HG03571 (cell line): Measurements from ENCODE around the gene C3orf18.
A peak's percentile ranks its signal among the peaks of the same experiment; 100 is the strongest.

Experiments
- ATAC-seq: cut with Tn5 transposase; IDR thresholded peaks from one replicate; pipeline ENCODE4 v1.9.1; 2021; ENCODE audit not compliant: unreplicated experiment

C3orf18 gene

GRCh38 chr3:50567386-50568167, at the start of gene C3orf18:
Gene C3orf18 (minus strand): TSS chr3:50567747. CDS start chr3:50565699, 2,048 bp downstream.
- peak; percentile 80 for ATAC-seq

- ATAC-seq, result peak; percentile 70
Observed at GRCh38 chr3:50616770-50617095, 49.2 kb upstream of the C3orf18 start.

- ATAC-seq, result peak; percentile 35
Observed at GRCh38 chr3:50616003-50616769, 48.6 kb upstream of the C3orf18 start.

GRCh38 chr3:50615190-50615589, 47.6 kb upstream of the C3orf18 start:
- ATAC-seq, result no peak

- ATAC-seq, result no peak
Observed at GRCh38 chr3:50612970-50613846, 45.7 kb upstream of the C3orf18 start.

GRCh38 chr3:50612234-50612882, 44.8 kb upstream of the C3orf18 start:
- no peak for ATAC-seq

GRCh38 chr3:50611464-50612233, 44.1 kb upstream of the C3orf18 start, which contains the start of gene CISH:
Gene CISH (minus strand): TSS chr3:50611774. CDS start chr3:50611650, 124 bp downstream.
- ATAC-seq, result peak; percentile 73

GRCh38 chr3:50610992-50611463, 43.5 kb upstream of the C3orf18 start:
- no peak for ATAC-seq

GRCh38 chr3:50610181-50610971, 42.8 kb upstream of the C3orf18 start:
- ATAC-seq, result no peak

- no peak for ATAC-seq
Observed at GRCh38 chr3:50609763-50610085, 42.2 kb upstream of the C3orf18 start.

- ATAC-seq, result no peak
Observed at GRCh38 chr3:50609071-50609762, 41.7 kb upstream of the C3orf18 start.

- ATAC-seq, result no peak
Observed at GRCh38 chr3:50608278-50608677, 40.7 kb upstream of the C3orf18 start.

GRCh38 chr3:50607271-50608091, 39.9 kb upstream of the C3orf18 start:
- ATAC-seq, result no peak

GRCh38 chr3:50606596-50606995, 39.0 kb upstream of the C3orf18 start:
- no peak for ATAC-seq

GRCh38 chr3:50605901-50606326, 38.4 kb upstream of the C3orf18 start:
- ATAC-seq, result no peak

- ATAC-seq, result no peak
Observed at GRCh38 chr3:50604628-50605588, 37.4 kb upstream of the C3orf18 start.
